LNCaP clone FGC (cell line): ENCODE measurements around the gene INPP5A.

Experiments used
- DNase-seq: peaks from one replicate; pipeline ENCODE4 v3.0.0-alpha.2; 2011; ENCODE audit warnings: low read depth
- H3K4me3 ChIP-seq: 2 replicates; pipeline ENCODE4 v1.5.1; 2011; ENCODE audit warnings: mild to moderate bottlenecking, low read depth, low read length, control low read depth
- TF ChIP-seq, protein P1 (sequence below): IDR thresholded peaks from 2 replicates; pipeline ENCODE4 v1.5.1; 2012; ENCODE audit warnings: mild to moderate bottlenecking; ENCODE audit not compliant: control insufficient read depth, insufficient read depth; ENCODE audit errors: extremely low read depth

Gene INPP5A

GRCh38 chr10:132749371-132749795, 211.8 kb downstream of the INPP5A start:
- no peak overlapping the region for H3K4me3 ChIP-seq
- TF ChIP-seq, protein P1, sequence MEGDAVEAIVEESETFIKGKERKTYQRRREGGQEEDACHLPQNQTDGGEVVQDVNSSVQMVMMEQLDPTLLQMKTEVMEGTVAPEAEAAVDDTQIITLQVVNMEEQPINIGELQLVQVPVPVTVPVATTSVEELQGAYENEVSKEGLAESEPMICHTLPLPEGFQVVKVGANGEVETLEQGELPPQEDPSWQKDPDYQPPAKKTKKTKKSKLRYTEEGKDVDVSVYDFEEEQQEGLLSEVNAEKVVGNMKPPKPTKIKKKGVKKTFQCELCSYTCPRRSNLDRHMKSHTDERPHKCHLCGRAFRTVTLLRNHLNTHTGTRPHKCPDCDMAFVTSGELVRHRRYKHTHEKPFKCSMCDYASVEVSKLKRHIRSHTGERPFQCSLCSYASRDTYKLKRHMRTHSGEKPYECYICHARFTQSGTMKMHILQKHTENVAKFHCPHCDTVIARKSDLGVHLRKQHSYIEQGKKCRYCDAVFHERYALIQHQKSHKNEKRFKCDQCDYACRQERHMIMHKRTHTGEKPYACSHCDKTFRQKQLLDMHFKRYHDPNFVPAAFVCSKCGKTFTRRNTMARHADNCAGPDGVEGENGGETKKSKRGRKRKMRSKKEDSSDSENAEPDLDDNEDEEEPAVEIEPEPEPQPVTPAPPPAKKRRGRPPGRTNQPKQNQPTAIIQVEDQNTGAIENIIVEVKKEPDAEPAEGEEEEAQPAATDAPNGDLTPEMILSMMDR, result no peak
- DNase-seq, result no peak

DNA sequence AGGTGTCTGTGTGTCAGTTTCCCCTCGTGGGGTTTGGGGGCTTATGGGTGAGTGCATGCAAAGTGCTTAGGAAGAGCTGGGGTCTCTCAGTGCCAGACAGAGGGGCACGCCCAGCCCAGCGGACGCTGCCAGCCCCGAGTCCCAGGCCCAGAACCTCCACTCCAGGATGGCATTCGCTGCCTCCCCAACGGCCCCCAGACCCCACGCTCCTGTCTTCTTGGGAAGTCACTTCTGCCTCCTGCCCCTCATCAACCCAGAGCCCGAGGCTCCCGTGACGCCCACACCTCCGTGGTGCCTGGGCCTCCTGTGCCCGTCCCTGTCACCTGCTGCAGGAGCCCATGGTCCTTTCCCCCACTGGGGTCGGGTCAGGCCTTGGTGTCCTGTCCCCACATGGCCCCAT, 213.3 kb downstream of the INPP5A start:
- no peak for DNase-seq
- TF ChIP-seq, protein P1, result no peak
- H3K4me3 ChIP-seq, result no peak overlapping the region

- TF ChIP-seq, protein P1, result no peak
- DNase-seq, result no peak
- H3K4me3 ChIP-seq, result no peak overlapping the region
These were observed 214.8 kb downstream of the INPP5A start for GRCh38 chr10:132752378-132752777.

- TF ChIP-seq, protein P1, result no peak
- DNase-seq, result no peak
- no peak overlapping the region for H3K4me3 ChIP-seq
These were observed 215.4 kb downstream of the INPP5A start for GRCh38 chr10:132752961-132753360.

- H3K4me3 ChIP-seq, result no peak overlapping the region
- no peak for DNase-seq
- TF ChIP-seq, protein P1, result no peak
These were observed 216.0 kb downstream of the INPP5A start for GRCh38 chr10:132753596-132753995.

- TF ChIP-seq, protein P1, result no peak
- no peak for DNase-seq
These were observed 216.5 kb downstream of the INPP5A start for GRCh38 chr10:132754071-132754470.

GRCh38 chr10:132755166-132755711, 217.7 kb downstream of the INPP5A start:
- H3K4me3 ChIP-seq, result no peak overlapping the region
- DNase-seq, result no peak
- TF ChIP-seq, protein P1, result no peak

More at GRCh38 chr10:132754071-132754470, 216.5 kb downstream of the INPP5A start:
- no peak overlapping the region for H3K4me3 ChIP-seq
